ENCODE measurements around the gene USP6NL.
"Not testable (repeated sequence)": the region's sequence is repeated elsewhere in the genome, so short reads cannot be mapped to it uniquely, and the experiment has no call there.

The USP6NL gene

GRCh38 chr10:11511321-11511720, 100.1 kb downstream of the USP6NL start:
- no peak for DNase-seq

GRCh38 chr10:11510736-11511135, 100.7 kb downstream of the USP6NL start:
- DNase-seq: no peak

GRCh38 chr10:11510281-11510680, 101.2 kb downstream of the USP6NL start:
- no peak for DNase-seq

- no peak for DNase-seq
These were observed 102.4 kb downstream of the USP6NL start for GRCh38 chr10:11509036-11509435.

- DNase-seq: no peak
These were observed 105.1 kb downstream of the USP6NL start for GRCh38 chr10:11506247-11506789.

- no peak for DNase-seq
These were observed 105.8 kb downstream of the USP6NL start for GRCh38 chr10:11505639-11506038.

- DNase-seq: no peak
These were observed 106.7 kb downstream of the USP6NL start for GRCh38 chr10:11504566-11505285.

- no peak for DNase-seq
These were observed 109.8 kb downstream of the USP6NL start for GRCh38 chr10:11501600-11501999.

- DNase-seq: no peak
These were observed 111.9 kb downstream of the USP6NL start for GRCh38 chr10:11499425-11500071.

GRCh38 chr10:11498399-11498798, 113.1 kb downstream of the USP6NL start:
- no peak for DNase-seq

GRCh38 chr10:11494923-11495322, 116.5 kb downstream of the USP6NL start:
- not testable (repeated sequence) for DNase-seq

GRCh38 chr10:11493646-11494045, 117.8 kb downstream of the USP6NL start:
- DNase-seq: no peak

GRCh38 chr10:11491087-11491486, 120.4 kb downstream of the USP6NL start:
- no peak for DNase-seq

GRCh38 chr10:11489591-11489990, 121.9 kb downstream of the USP6NL start:
- DNase-seq: no peak

- DNase-seq: no peak
These were observed 123.3 kb downstream of the USP6NL start for GRCh38 chr10:11488126-11488525.

GRCh38 chr10:11483201-11484148, 128.0 kb downstream of the USP6NL start:
- no peak for DNase-seq

GRCh38 chr10:11482306-11482705, 129.1 kb downstream of the USP6NL start:
- no peak for DNase-seq

- no peak for DNase-seq
These were observed 130.8 kb downstream of the USP6NL start for GRCh38 chr10:11480687-11481086.

- DNase-seq: no peak
These were observed 132.2 kb downstream of the USP6NL start for GRCh38 chr10:11479300-11479699.

- DNase-seq: no peak
These were observed 132.6 kb downstream of the USP6NL start for GRCh38 chr10:11478807-11479206.

- no peak for DNase-seq
These were observed 135.5 kb downstream of the USP6NL start for GRCh38 chr10:11475831-11476434.

- DNase-seq: no peak
These were observed 138.2 kb downstream of the USP6NL start for GRCh38 chr10:11473128-11473760.

Data from stimulated activated naive CD4-positive, alpha-beta T cell treated with Interleukin-2 at 50 U/mL for 16 hours (primary cell).